GM12873 (cell line): ENCODE data around the gene EIF5B.

Source experiments
- TF ChIP-seq, protein P1 (sequence below): IDR thresholded peaks from 2 replicates; pipeline ENCODE4 v1.5.1; 2012; ENCODE audit warnings: low read depth, mild to moderate bottlenecking, moderate library complexity, low read length, control low read depth; ENCODE audit not compliant: insufficient read depth; ENCODE audit errors: missing control alignments

The EIF5B gene

DNA sequence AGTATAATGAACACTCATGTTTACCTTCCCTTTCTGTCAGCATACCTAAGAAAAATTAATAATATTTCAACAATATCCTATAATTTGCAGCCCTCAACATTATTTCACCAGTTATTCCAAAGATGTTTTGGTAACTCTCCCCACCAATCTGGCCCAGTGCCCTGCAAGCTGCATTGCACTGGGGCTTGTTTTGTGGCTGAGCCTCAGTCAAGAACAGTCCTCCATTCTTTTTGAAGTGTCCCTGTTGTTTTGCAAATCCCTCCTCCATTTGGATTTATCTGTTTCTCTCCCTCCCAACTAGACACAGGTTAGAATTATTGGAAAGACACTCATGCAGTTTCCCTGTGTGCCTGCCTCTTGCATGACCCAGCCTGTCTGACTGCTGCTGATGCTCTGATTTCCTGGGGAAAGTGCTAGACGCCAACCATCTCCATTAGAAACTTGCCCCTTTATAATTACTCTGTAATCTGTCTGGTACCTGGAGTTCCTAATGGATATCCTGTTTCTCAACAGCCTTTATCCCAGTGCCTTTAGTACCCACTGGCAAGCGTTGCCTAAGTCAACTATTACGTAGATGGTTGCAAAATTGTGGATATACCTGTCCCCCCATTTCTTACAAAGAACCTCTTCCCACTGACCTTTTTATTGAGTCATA, 60.2 kb downstream of the EIF5B start:
- TF ChIP-seq, protein P1, sequence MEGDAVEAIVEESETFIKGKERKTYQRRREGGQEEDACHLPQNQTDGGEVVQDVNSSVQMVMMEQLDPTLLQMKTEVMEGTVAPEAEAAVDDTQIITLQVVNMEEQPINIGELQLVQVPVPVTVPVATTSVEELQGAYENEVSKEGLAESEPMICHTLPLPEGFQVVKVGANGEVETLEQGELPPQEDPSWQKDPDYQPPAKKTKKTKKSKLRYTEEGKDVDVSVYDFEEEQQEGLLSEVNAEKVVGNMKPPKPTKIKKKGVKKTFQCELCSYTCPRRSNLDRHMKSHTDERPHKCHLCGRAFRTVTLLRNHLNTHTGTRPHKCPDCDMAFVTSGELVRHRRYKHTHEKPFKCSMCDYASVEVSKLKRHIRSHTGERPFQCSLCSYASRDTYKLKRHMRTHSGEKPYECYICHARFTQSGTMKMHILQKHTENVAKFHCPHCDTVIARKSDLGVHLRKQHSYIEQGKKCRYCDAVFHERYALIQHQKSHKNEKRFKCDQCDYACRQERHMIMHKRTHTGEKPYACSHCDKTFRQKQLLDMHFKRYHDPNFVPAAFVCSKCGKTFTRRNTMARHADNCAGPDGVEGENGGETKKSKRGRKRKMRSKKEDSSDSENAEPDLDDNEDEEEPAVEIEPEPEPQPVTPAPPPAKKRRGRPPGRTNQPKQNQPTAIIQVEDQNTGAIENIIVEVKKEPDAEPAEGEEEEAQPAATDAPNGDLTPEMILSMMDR = no peak

DNA sequence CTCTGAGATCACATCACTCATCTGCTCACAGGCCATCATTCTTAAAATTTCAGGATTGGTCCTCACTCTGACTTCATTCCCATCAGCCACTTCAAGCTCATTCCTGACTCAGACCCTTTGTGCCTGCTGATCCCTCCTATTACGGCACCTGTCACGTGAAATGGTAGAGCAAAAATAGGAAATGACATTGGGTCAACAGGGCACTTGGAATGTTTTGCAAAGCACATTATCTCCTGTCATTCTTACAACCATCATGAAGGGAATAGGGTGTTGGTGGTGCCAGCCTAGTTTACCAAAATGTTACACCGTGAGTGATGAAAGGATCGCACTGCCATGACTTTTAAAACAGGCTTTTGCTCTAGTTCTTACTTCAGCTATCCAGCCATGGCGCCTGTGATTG, 61.1 kb downstream of the EIF5B start:
- TF ChIP-seq, protein P1 = no peak

DNA sequence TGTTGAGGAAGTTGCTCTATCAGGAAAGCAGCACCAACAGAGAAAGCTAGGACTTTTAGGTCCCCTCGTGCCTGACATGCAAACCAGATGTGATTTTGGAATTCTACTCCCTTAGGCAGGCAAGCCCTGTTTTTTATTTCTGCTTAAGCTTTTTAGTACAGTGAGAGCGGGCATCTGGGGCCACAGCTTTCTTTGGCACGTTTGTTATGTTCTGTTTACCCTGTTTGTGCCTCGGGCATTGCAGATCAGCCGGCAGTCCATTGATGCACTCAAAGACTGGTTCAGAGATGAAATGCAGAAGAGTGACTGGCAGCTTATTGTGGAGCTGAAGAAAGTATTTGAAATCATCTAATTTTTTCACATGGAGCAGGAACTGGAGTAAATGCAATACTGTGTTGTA, 61.9 kb downstream of the EIF5B start:
- TF ChIP-seq, protein P1 = no peak

DNA sequence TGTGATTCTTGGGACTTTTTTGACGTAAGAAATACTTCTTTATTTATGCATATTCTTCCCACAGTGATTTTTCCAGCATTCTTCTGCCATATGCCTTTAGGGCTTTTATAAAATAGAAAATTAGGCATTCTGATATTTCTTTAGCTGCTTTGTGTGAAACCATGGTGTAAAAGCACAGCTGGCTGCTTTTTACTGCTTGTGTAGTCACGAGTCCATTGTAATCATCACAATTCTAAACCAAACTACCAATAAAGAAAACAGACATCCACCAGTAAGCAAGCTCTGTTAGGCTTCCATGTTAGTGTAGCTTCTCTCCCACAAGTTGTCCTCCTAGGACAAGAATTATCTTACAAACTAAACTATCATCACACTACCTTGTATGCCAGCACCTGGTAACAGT, 62.6 kb downstream of the EIF5B start:
- TF ChIP-seq, protein P1 = no peak

DNA sequence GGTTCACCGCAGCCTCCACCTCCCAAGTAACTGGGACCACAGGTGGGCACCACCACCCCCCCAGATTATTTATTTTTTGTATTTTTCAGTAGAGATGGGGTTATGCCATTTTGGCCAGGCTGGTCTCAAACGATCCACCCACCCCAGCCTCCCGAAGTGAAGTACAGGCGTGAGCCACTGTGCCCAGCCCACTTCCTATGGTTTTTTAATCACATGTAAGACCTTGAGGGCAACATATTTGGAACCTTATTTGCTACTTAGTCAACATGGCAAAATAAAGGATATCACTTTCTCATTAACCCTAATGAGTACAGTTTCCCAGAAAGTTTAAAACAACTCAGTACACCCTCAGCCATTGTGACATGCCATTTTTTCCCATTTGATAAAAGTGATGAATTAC, 64.7 kb downstream of the EIF5B start:
- TF ChIP-seq, protein P1 = no peak

DNA sequence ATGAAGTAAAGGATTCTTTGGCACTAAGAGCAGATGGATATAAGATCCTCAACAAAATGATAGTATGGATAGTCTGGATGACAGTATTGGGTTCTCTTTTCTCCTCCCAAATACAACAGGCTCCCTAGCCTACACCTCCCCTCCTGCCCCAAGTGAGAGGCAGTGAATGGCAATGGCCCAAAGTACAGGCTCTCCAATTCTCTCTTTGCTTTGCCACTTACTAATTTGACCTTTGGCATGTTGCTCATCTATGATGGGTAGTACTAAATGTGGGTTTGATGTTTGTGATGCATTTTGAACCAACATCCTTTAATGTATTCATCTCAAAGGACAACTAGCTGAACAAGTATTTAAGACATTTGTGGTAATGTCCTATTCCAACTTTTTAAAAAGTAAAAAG, 65.9 kb downstream of the EIF5B start:
- TF ChIP-seq, protein P1 = no peak

DNA sequence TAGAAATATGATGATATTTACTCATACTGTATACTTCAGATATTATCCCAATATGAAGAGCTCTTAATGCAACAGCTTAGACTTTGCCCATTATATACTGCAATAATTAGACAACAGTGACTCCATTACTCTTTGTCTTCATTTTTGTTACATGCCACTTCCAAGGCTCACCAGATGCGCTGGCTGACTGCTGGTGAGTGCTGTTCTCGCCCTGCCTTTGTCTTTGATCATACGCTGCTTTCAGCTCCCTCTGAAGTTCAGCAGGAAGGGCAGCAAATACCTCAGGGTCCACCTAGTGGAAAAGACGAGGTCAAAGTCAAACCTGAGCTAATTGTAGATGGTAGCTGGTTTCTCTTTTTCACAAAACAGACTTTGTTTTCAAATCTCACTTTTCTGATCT, 66.3 kb downstream of the EIF5B start:
- TF ChIP-seq, protein P1 = no peak
